NT2/D1 (cell line): Measurements from ENCODE around the gene TXLNA.

Experiments used
- SUZ12 ChIP-seq: IDR thresholded peaks from 2 replicates; pipeline ENCODE4 v1.6.1; 2011; ENCODE audit not compliant: insufficient read length, insufficient read depth; ENCODE audit errors: extremely low read depth
- YY1 ChIP-seq: IDR thresholded peaks from 2 replicates; pipeline ENCODE4 v1.6.1; 2011; ENCODE audit not compliant: insufficient read length, insufficient read depth
- ZNF274 ChIP-seq: IDR thresholded peaks from 2 replicates; pipeline ENCODE4 v1.6.1; 2011; ENCODE audit warnings: mild to moderate bottlenecking, low read depth, low read length

GRCh38 chr1:32195972-32196823, 16.7 kb downstream of the TXLNA start:
- TF ChIP-seq YY1 (no peak), ZNF274 (no peak), SUZ12 (no peak)
